Uterine smooth muscle cell (primary cell): Measurements from ENCODE around the gene EEF1G. TPM values are rescaled to one million over a fixed set of nuclear protein-coding genes. Genes with fewer than 3 reads are reported as not detected.

Source experiments
- total RNA-seq: library from RNA; depleted of rRNA; stranded (reverse); fragments of >200 nt; gene quantifications from 2 replicates; pipeline ENCODE4 v1.2.3, GENCODE V29; 2014

The EEF1G gene
- 1,010 and 1,304 TPM in 2 replicates for total RNA-seq

DNA sequence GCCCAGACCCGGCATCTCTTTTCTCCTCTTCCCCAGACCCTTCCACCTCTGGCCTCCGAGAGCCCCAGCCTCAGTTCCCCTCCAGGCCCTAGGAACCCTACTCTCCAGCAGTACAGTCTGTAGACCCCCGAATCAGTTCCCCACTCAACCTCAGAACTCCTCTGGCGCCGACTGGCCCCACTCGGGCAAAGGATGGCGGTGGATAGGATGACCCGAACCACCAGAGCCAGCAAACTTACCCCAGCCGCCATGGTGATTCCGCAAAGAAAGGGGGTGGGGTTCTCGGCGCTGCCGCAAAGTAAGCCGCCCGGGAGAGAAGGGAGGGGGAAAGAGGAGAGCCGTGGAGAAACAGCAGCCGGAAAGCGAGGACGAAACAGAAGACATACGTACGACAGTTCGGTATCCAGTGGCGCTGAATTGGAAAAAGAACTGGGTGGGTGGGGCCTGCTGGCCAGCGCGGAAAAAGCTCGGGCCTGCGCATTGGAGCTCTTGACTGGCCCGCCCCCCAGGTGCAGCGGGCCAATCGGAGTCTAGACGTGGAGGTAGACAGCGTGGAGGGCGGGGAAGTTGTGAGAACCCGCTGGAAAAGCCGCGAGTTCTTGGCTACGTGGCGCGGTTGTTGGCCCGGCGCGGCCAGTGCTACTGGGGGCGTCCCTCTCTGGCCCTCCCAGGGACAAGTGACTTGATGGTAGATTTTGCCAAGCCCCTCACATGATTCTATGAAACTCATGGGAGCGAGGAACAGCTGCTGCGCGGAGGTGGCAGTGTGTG lies at the start of gene EEF1G:
EEF1G (minus strand) TSS at position 300 of the 771 bp plus-strand sequence; CDS start at position 251, 49 bp downstream.

GRCh38 chr11:62621567-62622470 lies 48.1 kb upstream of the EEF1G start, which contains the start of gene B3GAT3:
TSS of gene B3GAT3 (minus strand) at chr11:62621986. CDS start at chr11:62621947, 39 bp downstream.

DNA sequence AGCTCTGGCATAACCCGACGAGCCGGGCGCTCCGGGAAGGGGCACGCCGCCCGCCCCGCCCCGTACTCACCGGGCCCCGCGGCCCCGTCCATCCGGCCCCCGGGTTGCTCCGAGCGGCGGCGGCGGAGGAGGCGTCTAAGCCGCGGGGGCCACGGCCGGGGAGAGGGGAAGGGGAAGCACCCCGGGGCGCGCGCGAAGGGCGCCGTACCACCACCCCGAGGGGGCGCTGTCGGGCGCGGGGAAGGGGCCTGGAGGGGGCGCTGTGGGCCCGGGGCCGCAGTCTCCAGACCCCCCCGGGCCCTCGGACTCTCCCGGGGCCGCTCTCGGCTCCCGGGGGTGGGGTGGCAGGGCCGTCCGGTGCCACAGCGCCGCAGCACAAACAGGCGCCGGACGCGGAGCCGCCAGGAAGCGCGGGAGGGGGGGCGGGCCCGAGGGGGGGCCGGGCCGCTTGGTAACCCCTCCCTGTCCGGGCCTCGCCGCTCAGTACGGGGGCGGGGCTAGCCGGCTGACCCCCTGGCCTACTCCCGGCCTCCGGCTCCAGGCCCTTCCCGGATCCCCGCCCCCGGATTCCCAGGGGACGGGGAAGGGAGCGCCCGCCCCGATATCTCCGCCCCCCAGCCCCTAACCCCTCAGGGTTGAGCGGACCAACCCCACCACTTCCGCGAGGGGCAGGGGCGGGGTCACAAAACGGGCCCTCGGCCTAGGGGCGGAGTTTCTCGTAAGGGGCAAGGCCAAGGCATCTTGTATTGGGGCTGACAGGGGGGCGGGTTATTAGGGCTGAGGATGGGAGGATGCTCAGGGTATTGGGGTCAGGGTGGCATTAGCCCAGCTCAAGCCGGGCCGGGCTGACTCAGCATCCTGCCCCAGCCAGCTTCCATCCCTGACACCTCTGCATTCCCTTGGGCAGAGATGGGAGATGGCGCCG lies 38.9 kb upstream of the EEF1G start, which contains the start of the genes EML3 and ROM1:
EML3 (minus strand) TSS at position 410 of the 925 bp plus-strand sequence; CDS start at position 92, 318 bp downstream.
ROM1 (plus strand) TSS at position 892 of the 925 bp plus-strand sequence; CDS start at position 917, 25 bp downstream.

GRCh38 chr11:62601372-62602140 lies 27.9 kb upstream of the EEF1G start, which contains the start of gene MTA2:
TSS of gene MTA2 (minus strand) at chr11:62601865. CDS start at chr11:62601450, 415 bp downstream.

DNA sequence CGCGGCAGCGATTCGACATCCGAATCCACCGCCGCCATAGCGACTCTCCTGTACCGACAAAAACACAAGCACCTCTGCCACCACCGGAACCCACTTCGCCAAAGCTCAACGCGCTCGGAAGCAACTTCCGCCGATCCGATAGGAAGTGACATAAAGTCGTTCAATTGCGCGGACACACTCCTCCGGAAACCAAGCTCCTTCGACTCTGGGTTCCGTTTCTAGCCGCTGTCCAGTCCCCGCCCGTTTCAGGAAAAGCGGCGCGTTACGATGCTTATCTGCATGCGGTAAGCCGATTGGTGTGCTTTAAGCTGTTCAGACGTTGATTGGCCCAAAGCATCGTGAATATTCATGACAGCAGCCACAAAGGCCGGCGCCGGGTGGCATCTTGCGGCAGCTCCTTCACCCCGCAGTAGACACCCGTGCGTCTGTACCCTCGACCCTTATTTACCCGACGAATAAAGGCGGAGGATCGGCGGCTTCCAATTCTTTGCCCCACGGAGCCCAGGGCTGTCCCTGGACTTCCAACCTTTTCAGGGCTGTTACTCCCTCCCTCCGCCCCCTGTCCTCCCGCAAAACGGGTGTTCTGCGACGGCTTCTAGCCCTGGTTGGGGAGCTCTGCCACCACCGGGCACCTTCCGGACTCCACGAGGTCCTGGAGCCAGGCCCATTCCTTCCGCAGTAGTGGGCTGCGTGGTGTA lies 17.9 kb upstream of the EEF1G start, which contains the start of gene TUT1:
TUT1 (minus strand) TSS at position 76 of the 698 bp plus-strand sequence; CDS start at position 38, 38 bp downstream.

GRCh38 chr11:62546244-62546928 lies 27.3 kb downstream of the EEF1G start, which contains the start of gene AHNAK:
TSS of gene AHNAK (minus strand) at chr11:62546806. CDS start at chr11:62536098, 10,708 bp downstream.

Other genes starting within 250 kb of the EEF1G start
- gene ASRGL1, start 236.4 kb downstream of the EEF1G start, total RNA-seq: 0.12 and 1.00 TPM in 2 replicates
- gene SCGB1A1, start 154.9 kb downstream of the EEF1G start, total RNA-seq: not detected in 2 replicates
- gene AHNAK, start 27.1 kb downstream of the EEF1G start, total RNA-seq: 598 and 812 TPM in 2 replicates
- 7.0 TPM in 2 replicates for gene TUT1, start 17.6 kb upstream of the EEF1G start, total RNA-seq
- 97.1 and 125 TPM in 2 replicates for gene MTA2, start 28.0 kb upstream of the EEF1G start, total RNA-seq
- 11.6 and 14.0 TPM in 2 replicates for gene EML3, start 38.9 kb upstream of the EEF1G start, total RNA-seq
- gene ROM1, start 39.4 kb upstream of the EEF1G start, total RNA-seq: 2.3 and 2.9 TPM in 2 replicates
- gene B3GAT3, start 48.1 kb upstream of the EEF1G start, total RNA-seq: 34.3 and 50.9 TPM in 2 replicates
- gene GANAB, start 72.7 kb upstream of the EEF1G start, total RNA-seq: 315 and 475 TPM in 2 replicates
- gene INTS5, start 79.4 kb upstream of the EEF1G start, total RNA-seq: 22.9 and 24.5 TPM in 2 replicates
- gene C11orf98, start 91.3 kb upstream of the EEF1G start, total RNA-seq: 24.6 and 35.6 TPM in 2 replicates
- gene CSKMT, start 91.4 kb upstream of the EEF1G start, total RNA-seq: 4.2 and 9.4 TPM in 2 replicates
- 12.0 and 12.6 TPM in 2 replicates for gene UQCC3, start 97.8 kb upstream of the EEF1G start, total RNA-seq
- gene LBHD1, start 98.4 kb upstream of the EEF1G start, total RNA-seq: 2.7 and 3.3 TPM in 2 replicates
- gene UBXN1, start 105.2 kb upstream of the EEF1G start, total RNA-seq: 99.4 and 126 TPM in 2 replicates
- gene LRRN4CL, start 115.6 kb upstream of the EEF1G start, total RNA-seq: 12.2 and 23.5 TPM in 2 replicates
- 37.4 and 39.5 TPM in 2 replicates for gene BSCL2, start 133.5 kb upstream of the EEF1G start, total RNA-seq
- gene GNG3, start 133.8 kb upstream of the EEF1G start, total RNA-seq: not detected in 2 replicates
- 9.6 and 16.4 TPM in 2 replicates for gene HNRNPUL2, start 153.6 kb upstream of the EEF1G start, total RNA-seq
- 30.0 and 35.2 TPM in 2 replicates for gene TTC9C, start 154.6 kb upstream of the EEF1G start, total RNA-seq
- gene ZBTB3, start 180.3 kb upstream of the EEF1G start, total RNA-seq: 14.5 and 15.6 TPM in 2 replicates
- 66.9 and 68.8 TPM in 2 replicates for gene POLR2G, start 187.7 kb upstream of the EEF1G start, total RNA-seq
- 29.2 and 30.7 TPM in 2 replicates for gene TAF6L, start 197.5 kb upstream of the EEF1G start, total RNA-seq
- gene TMEM179B, start 213.5 kb upstream of the EEF1G start, total RNA-seq: 19.0 and 25.5 TPM in 2 replicates
- 21.8 and 24.1 TPM in 2 replicates for gene TMEM223, start 218.1 kb upstream of the EEF1G start, total RNA-seq
- gene NXF1, start 231.5 kb upstream of the EEF1G start, total RNA-seq: 26.4 and 28.4 TPM in 2 replicates